B cell (primary cell): ENCODE data around the gene DLX3. TPM values are rescaled to one million over a fixed set of nuclear protein-coding genes. Genes with fewer than 3 reads are reported as not detected.

Experiments
- ATAC-seq: fragments of 200-7000 bp; cut with Tn5 transposase; one replicate; pipeline ENCODE4 v1.10.0; 2021; ENCODE audit warnings: low read depth, mild to moderate bottlenecking, moderate number of reproducible peaks, moderate library complexity
- CTCF ChIA-PET: fragments of 350-600 bp; sonication (Branson Sonifier 250); formaldehyde crosslinking; loops from one replicate; lab custom pipeline; 2021; ENCODE audit warnings: antibody characterized with exemption, inconsistent platforms; lab: Charles Lee
- POLR2A ChIA-PET: fragments of 350-600 bp; sonication (Branson Sonifier 250); formaldehyde crosslinking; loops from one replicate; lab custom pipeline; 2021; ENCODE audit warnings: antibody characterized with exemption; lab: Charles Lee
- DNase-seq: peaks from one replicate; pipeline ENCODE4 v3.0.0; 2013
- H2AFZ ChIP-seq: 2 replicates; pipeline ENCODE4 v1.6.1; 2012; ENCODE audit warnings: mild to moderate bottlenecking, low read depth, low read length; ENCODE audit not compliant: insufficient read depth, poor library complexity, severe bottlenecking
- H3K27ac ChIP-seq, 2 donors: 1 replicate in 1 of 2; 2 replicates in 1 of 2; pipeline ENCODE4 v1.5.1; 2012 to 2013; ENCODE audit warnings: low read length in 2 of 2, mild to moderate bottlenecking in 2 of 2, moderate library complexity in 1 of 2
- H3K27me3 ChIP-seq, 4 experiments: fragments of 200-600 bp in 1 of 4; sonication (generic) in 1 of 4; replicated peaks in 1 of 4; 1 replicate in 2 of 4; 2 replicates in 2 of 4; pipeline versions ENCODE4 v1.6.1 to v1.7.0; 2013 to 2016; ENCODE audit warnings: low read length in 3 of 4, mild to moderate bottlenecking in 2 of 4, mixed read lengths in 1 of 4, moderate library complexity in 1 of 4; ENCODE audit not compliant: insufficient read depth in 4 of 4, control insufficient read depth in 3 of 4; ENCODE audit errors: control extremely low read depth in 1 of 4
- H3K36me3 ChIP-seq, 2 experiments: replicated peaks in 1 of 2; 1 replicate in 1 of 2; 2 replicates in 1 of 2; pipeline versions ENCODE4 v1.6.1 to v1.7.1; 2013; ENCODE audit warnings: low read length in 1 of 2; ENCODE audit not compliant: insufficient read depth in 2 of 2, control insufficient read depth in 1 of 2; ENCODE audit errors: control extremely low read depth in 1 of 2, extremely low read depth in 1 of 2
- H3K4me1 ChIP-seq, 2 donors: fragments of 200-600 bp in 1 of 2; sonication (generic) in 1 of 2; 1 replicate in 1 of 2; 2 replicates in 1 of 2; pipeline versions ENCODE4 v1.5.1 to v1.6.1; 2013 to 2017; ENCODE audit warnings: low read length in 2 of 2; ENCODE audit not compliant: control insufficient read depth in 2 of 2, insufficient read depth in 2 of 2
- H3K4me2 ChIP-seq: replicated peaks from 2 replicates; pipeline ENCODE3; 2012; ENCODE audit warnings: mild to moderate bottlenecking, low read depth, low read length; ENCODE audit not compliant: poor library complexity, severe bottlenecking
- H3K4me3 ChIP-seq, 5 experiments: fragments of 200-600 bp in 1 of 5; sonication (generic) in 1 of 5; 1 replicate in 3 of 5; 2 replicates in 2 of 5; pipeline versions ENCODE4 v1.5.1 to v1.7.0; 2011 to 2016; ENCODE audit warnings: low read length in 4 of 5, mild to moderate bottlenecking in 4 of 5, low read depth in 2 of 5, control low read depth in 1 of 5, moderate library complexity in 1 of 5; ENCODE audit not compliant: insufficient read depth in 1 of 5; ENCODE audit errors: control extremely low read depth in 1 of 5, extremely low read depth in 1 of 5
- H3K79me2 ChIP-seq: fragments of 200-600 bp; sonication (generic); one replicate; pipeline ENCODE4 v1.6.0; 2016; ENCODE audit warnings: low read length; ENCODE audit not compliant: control insufficient read depth, insufficient read depth
- H3K9ac ChIP-seq: fragments of 200-600 bp; sonication (generic); 2 replicates; pipeline ENCODE4 v1.6.1; 2017; ENCODE audit warnings: mild to moderate bottlenecking, low read length, moderate library complexity
- H3K9me3 ChIP-seq, 3 donors: one replicate each; pipeline versions ENCODE4 v1.6.1 to v1.7.1; 2013; ENCODE audit warnings: low read length in 2 of 3; ENCODE audit not compliant: control insufficient read depth in 2 of 3, insufficient read depth in 1 of 3; ENCODE audit errors: control extremely low read depth in 1 of 3
- H4K20me1 ChIP-seq: 2 replicates; pipeline ENCODE4 v1.6.0; 2012; ENCODE audit warnings: mild to moderate bottlenecking, low read length; ENCODE audit not compliant: insufficient read depth, control insufficient read depth, poor library complexity, severe bottlenecking
- H3K27ac Mint-ChIP-seq: one replicate; pipeline ENCODE4 v1.8.0; 2021; ENCODE audit warnings: mixed read lengths
- H3K27me3 Mint-ChIP-seq: one replicate; pipeline ENCODE4 v1.8.0; 2021; ENCODE audit warnings: mixed read lengths
- H3K4me1 Mint-ChIP-seq: one replicate; pipeline ENCODE4 v1.8.0; 2021; ENCODE audit warnings: mixed read lengths
- H3K4me3 Mint-ChIP-seq: one replicate; pipeline ENCODE4 v1.8.0; 2021; ENCODE audit warnings: mixed read lengths
- H3K9me3 Mint-ChIP-seq: one replicate; pipeline ENCODE4 v1.8.0; 2022; ENCODE audit warnings: mixed read lengths; ENCODE audit not compliant: insufficient read depth
- CTCF ChIP-seq: fragments of 200-600 bp; IDR thresholded peaks from one replicate; pipeline ENCODE4 v1.8.0; 2022; ENCODE audit warnings: antibody characterized with exemption, mild to moderate bottlenecking
- EZH2 ChIP-seq: IDR thresholded peaks from 2 replicates; pipeline ENCODE4 v1.6.1; 2012; ENCODE audit warnings: borderline replicate concordance, low read depth, mild to moderate bottlenecking, moderate library complexity, low read length; ENCODE audit not compliant: insufficient read depth, poor library complexity, severe bottlenecking
- WGBS: methylation state at CpG from one replicate; pipeline ENCODE4 v1.1.5; 2013; ENCODE audit warnings: missing lambda C conversion rate; ENCODE audit not compliant: insufficient coverage; 5-methylcytosine and 5-hydroxymethylcytosine counted together
- intact Hi-C: fragments of 100-400 bp; cut with micrococcal nuclease; formaldehyde crosslinking; loops from one replicate; pipeline ENCODE4 v1.10.0; 2022
- polyA plus RNA-seq: library from polyadenylated mRNA; depleted of rRNA; stranded (reverse); fragments of >200 nt; gene quantifications from 2 replicates; pipeline ENCODE4 v1.2.3, GENCODE V29; 2012
- total RNA-seq, 2 donors: library from RNA; stranded (reverse); fragments of 120-200 nt in 1 of 2; gene quantifications; 1 replicate in 1 of 2; 2 replicates in 1 of 2; pipeline versions ENCODE4 v1.2.3 to v1.2.4, GENCODE V29; 2013 to 2022

DLX3 gene
- total and polyA plus RNA-seq, 2 donors (not counting 1 experiment from before 2014, with no cell fraction given): not detected

DNA sequence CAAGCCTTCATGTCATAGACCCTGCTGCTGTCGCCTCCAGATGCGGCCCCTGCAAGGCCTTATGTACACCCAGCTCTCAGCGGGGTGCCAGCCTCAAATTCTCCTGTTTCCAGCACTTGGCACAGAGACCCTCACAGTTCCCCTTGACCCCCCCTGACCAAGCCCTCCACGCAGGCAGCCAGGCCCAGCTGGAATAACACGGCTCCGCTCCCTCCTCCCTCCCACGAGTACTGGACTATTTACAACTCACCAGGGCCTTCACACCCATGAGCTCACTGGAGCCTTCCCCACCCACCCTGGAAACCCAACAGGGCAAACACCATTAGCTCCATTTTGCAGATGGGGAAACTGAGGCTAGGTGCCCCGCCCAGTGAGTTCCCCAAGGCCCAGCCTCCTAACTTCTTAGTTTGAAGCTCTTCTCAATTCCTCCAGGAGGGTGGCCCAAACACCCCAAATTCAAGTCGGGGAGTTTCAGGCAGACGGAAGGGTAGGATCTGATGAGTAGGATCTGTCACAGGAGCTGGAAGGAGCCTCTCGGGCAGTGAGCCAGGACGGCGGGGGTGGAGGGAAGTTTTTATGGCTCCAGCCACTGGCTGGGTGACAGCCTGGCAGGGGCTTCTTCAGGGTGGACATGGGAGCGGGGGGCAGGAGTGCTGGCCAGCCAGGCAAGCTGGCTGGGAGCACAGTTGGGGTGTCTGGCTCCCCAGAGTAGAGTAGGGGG lies 43.5 kb downstream of the DLX3 start:
- ChIA-PET POLR2A (interaction anchor here (0.6 kb wide), 1 partner anchor 12 kb away, joined by 11 read pairs; no protein-coding TSS in a partner anchor), CTCF (interaction anchor here (0.7 to 3.9 kb wide), 10 partner anchors 9 to 136 kb away, joined by 3 to 74 read pairs (median 5); partner anchors contain the start of gene DLX3)
- DNase-seq (no peak), ATAC-seq (no peak)
- Histone ChIP-seq H3K4me1 (no peaks in the 10 kb centered on the region), H4K20me1 (no peaks in the 10 kb centered on the region), H3K79me2 (no peaks in the 10 kb centered on the region), H3K36me3 (no peaks in the 10 kb centered on the region), H3K4me3 (no peak overlapping the region), H3K4me2 (no peak overlapping the region), H2AFZ (no peak overlapping the region), H3K9ac (no peak overlapping the region), H3K27ac (no peak overlapping the region), H3K9me3 (no peaks in the 10 kb centered on the region), H3K27me3 (peaks cover 0 to 40% (median 3%) of the 10 kb centered on the region in 4 experiments)
- H3K9me3 Mint-ChIP-seq: no peaks in the 10 kb centered on the region
- TF ChIP-seq EZH2 (no peak), CTCF (no peak)
- H3K4me3 Mint-ChIP-seq: no peak overlapping the region
- intact Hi-C loops: loop anchor here (1.0 kb wide), 1 partner anchor 47 kb away; no protein-coding TSS in a partner anchor
- H3K27me3 Mint-ChIP-seq: peaks cover 49% of the 10 kb centered on the region
- H3K27ac Mint-ChIP-seq: no peak overlapping the region
- WGBS: 82% methylated on average over 14 of the region's 14 CpGs
- H3K4me1 Mint-ChIP-seq: no peaks in the 10 kb centered on the region

DNA sequence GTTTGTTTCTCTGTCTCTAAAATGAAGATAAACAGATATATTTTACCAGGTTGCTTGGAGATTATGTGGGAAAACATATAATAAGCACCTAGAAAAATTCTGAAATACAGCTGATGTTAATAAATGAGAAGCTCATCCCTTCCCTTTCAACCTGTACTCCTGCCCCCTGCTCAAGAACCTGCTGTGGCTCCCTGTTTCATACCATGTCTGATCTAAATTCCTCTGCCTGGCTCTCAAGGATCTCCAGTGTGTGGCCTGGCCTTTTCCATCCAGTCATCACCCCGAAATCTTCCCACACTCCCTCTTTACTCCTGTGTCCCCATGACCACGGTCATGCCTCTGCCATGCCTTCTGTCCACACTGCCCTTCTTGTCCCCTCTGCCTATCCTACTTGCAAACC lies 45.4 kb downstream of the DLX3 start:
- H3K36me3 ChIP-seq: no peaks in the 10 kb centered on the region
- H3K79me2 ChIP-seq: no peaks in the 10 kb centered on the region
- ChIA-PET POLR2A (no interaction called here), CTCF (no interaction called here)
- TF ChIP-seq EZH2: no peak
- TF ChIP-seq CTCF: no peak
- H3K27ac ChIP-seq: no peak overlapping the region
- H3K9me3 Mint-ChIP-seq: no peaks in the 10 kb centered on the region
- peaks cover 57% of the 10 kb centered on the region for H3K27me3 Mint-ChIP-seq
- H3K9ac ChIP-seq: no peak overlapping the region
- no peaks in the 10 kb centered on the region for H3K4me1 ChIP-seq
- no peaks in the 10 kb centered on the region for H3K4me1 Mint-ChIP-seq
- no peak overlapping the region for H2AFZ ChIP-seq
- no peak overlapping the region for H3K4me3 Mint-ChIP-seq
- H4K20me1 ChIP-seq: no peaks in the 10 kb centered on the region
- ATAC-seq (no peak), DNase-seq (no peak)
- H3K27ac Mint-ChIP-seq: no peak overlapping the region
- no peaks in the 10 kb centered on the region for H3K9me3 ChIP-seq
- no peak overlapping the region for H3K4me3 ChIP-seq
- peaks cover 0 to 42% (median 3%) of the 10 kb centered on the region in 4 experiments for H3K27me3 ChIP-seq
- 37% methylated on average over 2 of the region's 2 CpGs for WGBS
- H3K4me2 ChIP-seq: no peak overlapping the region
- intact Hi-C loops: no loop called here
